Measurements from ENCODE around the gene MSTN. TPM values are rescaled to one million over a fixed set of nuclear protein-coding genes. Genes with fewer than 3 reads are reported as not detected.

MSTN gene
- total and polyA plus RNA-seq, 4 donors = 0.08 to 0.21 (median 0.09) TPM; not detected in 1

- no peaks in the 10 kb centered on the region for H3K27me3 ChIP-seq (ENCODE audit: control insufficient read depth in 4 of 4, insufficient read depth in 4 of 4, low read length in 3 of 4)
- no peaks in the 10 kb centered on the region for H3K36me3 ChIP-seq (ENCODE audit: control insufficient read depth in 4 of 4, insufficient read depth in 3 of 4, low read depth in 1 of 4, low read length in 3 of 4)
- H3K9me3 ChIP-seq (ENCODE audit: control insufficient read depth in 4 of 4, low read length in 3 of 4) = peaks cover 0 to 2% (median 0%) of the 10 kb centered on the region in 4 donors
- no peak for TF ChIP-seq TAF1 (conservative IDR thresholded peaks at IDR 0.05)
- TF ChIP-seq JUND (IDR thresholded peaks at IDR 0.05) = no peak
- TF ChIP-seq, protein P1, sequence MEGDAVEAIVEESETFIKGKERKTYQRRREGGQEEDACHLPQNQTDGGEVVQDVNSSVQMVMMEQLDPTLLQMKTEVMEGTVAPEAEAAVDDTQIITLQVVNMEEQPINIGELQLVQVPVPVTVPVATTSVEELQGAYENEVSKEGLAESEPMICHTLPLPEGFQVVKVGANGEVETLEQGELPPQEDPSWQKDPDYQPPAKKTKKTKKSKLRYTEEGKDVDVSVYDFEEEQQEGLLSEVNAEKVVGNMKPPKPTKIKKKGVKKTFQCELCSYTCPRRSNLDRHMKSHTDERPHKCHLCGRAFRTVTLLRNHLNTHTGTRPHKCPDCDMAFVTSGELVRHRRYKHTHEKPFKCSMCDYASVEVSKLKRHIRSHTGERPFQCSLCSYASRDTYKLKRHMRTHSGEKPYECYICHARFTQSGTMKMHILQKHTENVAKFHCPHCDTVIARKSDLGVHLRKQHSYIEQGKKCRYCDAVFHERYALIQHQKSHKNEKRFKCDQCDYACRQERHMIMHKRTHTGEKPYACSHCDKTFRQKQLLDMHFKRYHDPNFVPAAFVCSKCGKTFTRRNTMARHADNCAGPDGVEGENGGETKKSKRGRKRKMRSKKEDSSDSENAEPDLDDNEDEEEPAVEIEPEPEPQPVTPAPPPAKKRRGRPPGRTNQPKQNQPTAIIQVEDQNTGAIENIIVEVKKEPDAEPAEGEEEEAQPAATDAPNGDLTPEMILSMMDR (IDR thresholded peaks at IDR 0.05; ENCODE audit: low read depth, low read length, missing input control) = no peak
- no peak for TF ChIP-seq FOXA2 (IDR thresholded peaks at IDR 0.05)
- no peak for TF ChIP-seq EGR1 (IDR thresholded peaks at IDR 0.05; ENCODE audit: low read depth in 2 of 2)
- no peak for TF ChIP-seq REST (IDR thresholded peaks at IDR 0.05)
- TF ChIP-seq MAX (IDR thresholded peaks at IDR 0.05) = no peak
- no peak for TF ChIP-seq RAD21 (IDR thresholded peaks at IDR 0.05)
- no peak for TF ChIP-seq GABPA (IDR thresholded peaks at IDR 0.05 in 1 of 2, conservative IDR thresholded peaks at IDR 0.05 in 1 of 2)
- TF ChIP-seq ZBTB33 (IDR thresholded peaks at IDR 0.05) = no peak
- TF ChIP-seq NR2F2 (IDR thresholded peaks at IDR 0.05) = no peak
- TF ChIP-seq FOXA1 (IDR thresholded peaks at IDR 0.05) = no peak
- no peak for TF ChIP-seq ATF3 (IDR thresholded peaks at IDR 0.05)
- no peak for TF ChIP-seq SP1 (IDR thresholded peaks at IDR 0.05)
- no peak for TF ChIP-seq YY1 (IDR thresholded peaks at IDR 0.05)
- TF ChIP-seq HNF4G (IDR thresholded peaks at IDR 0.05) = no peak
- no peak for TF ChIP-seq HNF4A (conservative IDR thresholded peaks at IDR 0.05)
- no peak for TF ChIP-seq RXRA (IDR thresholded peaks at IDR 0.05)
- H3K27ac ChIP-seq (ENCODE audit: low read depth in 1 of 2, low read length in 2 of 2) = no peak overlapping the region
- no peak overlapping the region for H3K4me3 ChIP-seq (ENCODE audit: low read depth in 1 of 3, low read length in 3 of 3)
- H3K9ac ChIP-seq (ENCODE audit: low read depth in 1 of 2, low read length in 2 of 2) = no peak overlapping the region
- no peak for DNase-seq (ENCODE audit: low spot score)
- H3K4me1 ChIP-seq (ENCODE audit: control insufficient read depth in 4 of 4, insufficient read depth in 4 of 4, low read length in 3 of 4) = peaks cover 0 to 3% (median 0%) of the 10 kb centered on the region in 4 donors
Measured at GRCh38 chr2:190075623-190076022, 13.1 kb upstream of the MSTN start.

Data from liver (tissue), 9 donors.